K562 (cell line): ENCODE measurements around the gene CDCA3. TPM values are rescaled to one million over a fixed set of nuclear protein-coding genes. Genes with fewer than 3 reads are reported as not detected.
A peak's percentile ranks its signal among the peaks of the same experiment; 100 is the strongest.

Source experiments
- ADNP ChIP-seq: fragments of 200-800 bp; sonication (Bioruptor generic); IDR thresholded peaks from 2 replicates; pipeline ENCODE4 v1.6.1; 2016; ENCODE audit warnings: missing genetic modification characterization, missing compliant biosample characterization
- AFF1 ChIP-seq, 2 experiments: fragments of 450-650 bp; IDR thresholded peaks; 2 replicates each; pipeline ENCODE4 v1.6.1; 2018; ENCODE audit warnings: mild to moderate bottlenecking in 2 of 2, low read depth in 1 of 2; ENCODE audit not compliant: partially characterized antibody in 2 of 2
- ASH1L ChIP-seq: fragments of 450-650 bp; IDR thresholded peaks from 2 replicates; pipeline ENCODE4 v1.6.1; 2018; ENCODE audit warnings: borderline replicate concordance, mild to moderate bottlenecking, low read depth; ENCODE audit not compliant: partially characterized antibody
- BRF2 ChIP-seq: IDR thresholded peaks from 3 replicates; pipeline ENCODE4 v1.6.1; 2011; ENCODE audit warnings: borderline replicate concordance, mild to moderate bottlenecking; ENCODE audit not compliant: insufficient read length, insufficient read depth
- CHAMP1 ChIP-seq: fragments of 450-650 bp; IDR thresholded peaks from 2 replicates; pipeline ENCODE4 v1.6.1; 2016; ENCODE audit warnings: mild to moderate bottlenecking
- ELF4 ChIP-seq: fragments of 450-650 bp; formaldehyde crosslinking; IDR thresholded peaks from 2 replicates; pipeline ENCODE4 v1.4.0; 2022; ENCODE audit warnings: missing genetic modification characterization
- FIP1L1 ChIP-seq: fragments of 200-400 bp; formaldehyde crosslinking; IDR thresholded peaks from 2 replicates; pipeline ENCODE4 v1.6.1; 2018; ENCODE audit warnings: mild to moderate bottlenecking, low read depth, low read length; ENCODE audit not compliant: poor library complexity, severe bottlenecking
- IFI16 ChIP-seq: fragments of 250-450 bp; sonication (Bioruptor Pico); IDR thresholded peaks from 2 replicates; pipeline ENCODE4 v2.1.2; 2022; ENCODE audit warnings: mild to moderate bottlenecking, inconsistent platforms
- MYBL2 ChIP-seq, 2 experiments: fragments of 450-650 bp in 1 of 2; sonication (generic) in 1 of 2; formaldehyde crosslinking in 1 of 2; IDR thresholded peaks; 2 replicates each; pipeline versions ENCODE4 v1.6.1 to v1.8.1; 2017 to 2022; ENCODE audit warnings: borderline replicate concordance in 1 of 2, inconsistent platforms in 1 of 2, low read depth in 1 of 2, mild to moderate bottlenecking in 1 of 2, missing genetic modification reagents in 1 of 2, moderate library complexity in 1 of 2
- NFIC ChIP-seq: fragments of 450-650 bp; IDR thresholded peaks from 2 replicates; pipeline ENCODE4 v1.6.1; 2017; ENCODE audit warnings: mild to moderate bottlenecking, inconsistent platforms
- NR4A1 ChIP-seq, 2 experiments: fragments of 250-450 bp in 1 of 2; fragments of 450-650 bp in 1 of 2; sonication (Bioruptor Pico) in 1 of 2; IDR thresholded peaks; 2 replicates each; pipeline versions ENCODE4 v1.4.0 to v1.6.1; 2016 to 2020; ENCODE audit warnings: mild to moderate bottlenecking in 2 of 2, missing compliant biosample characterization in 1 of 2, missing genetic modification characterization in 1 of 2, moderate library complexity in 1 of 2
- NRF1 ChIP-seq, 2 experiments: fragments of 450-650 bp; IDR thresholded peaks in 1 of 2; conservative IDR thresholded peaks in 1 of 2; 2 replicates each; pipeline ENCODE4 v1.6.1; 2014; ENCODE audit warnings: mild to moderate bottlenecking in 2 of 2
- NUFIP1 ChIP-seq: fragments of 450-650 bp; IDR thresholded peaks from 2 replicates; pipeline ENCODE4 v1.6.1; 2018; ENCODE audit not compliant: partially characterized antibody
- PHB ChIP-seq: fragments of 250-450 bp; sonication (Bioruptor Pico); IDR thresholded peaks from 2 replicates; pipeline ENCODE4 v1.5.0; 2021
- RBBP5 ChIP-seq: fragments of 200-600 bp; sonication (generic); IDR thresholded peaks from 2 replicates; pipeline ENCODE4 v1.6.1; 2012; ENCODE audit warnings: borderline replicate concordance, mild to moderate bottlenecking, low read length, control low read depth, inconsistent platforms; ENCODE audit not compliant: insufficient read depth, poor library complexity, severe bottlenecking
- RNF2 ChIP-seq: sonication (generic); IDR thresholded peaks from 2 replicates; pipeline ENCODE4 v1.6.1; 2016
- SMAD2 ChIP-seq: fragments of 150-350 bp; IDR thresholded peaks from 2 replicates; pipeline ENCODE4 v1.6.1; 2014; ENCODE audit warnings: low read depth, mild to moderate bottlenecking, low read length
- SRSF9 ChIP-seq: fragments of 200-400 bp; formaldehyde crosslinking; IDR thresholded peaks from 2 replicates; pipeline ENCODE4 v1.6.1; 2017; ENCODE audit warnings: low read depth, low read length, borderline replicate concordance
- ZNF274 ChIP-seq: IDR thresholded peaks from 2 replicates; pipeline ENCODE4 v1.6.1; 2011; ENCODE audit warnings: low read depth, mild to moderate bottlenecking, low read length, moderate library complexity, borderline replicate concordance
- polyA plus RNA-seq, 8 experiments: library from polyadenylated mRNA; depleted of rRNA in 4 of 8; stranded (reverse) in 5 of 8; unstranded in 3 of 8; fragments of >200 nt; fragmentation: Nextera tagmentation in 2 of 8; fragmentation: Illumina TruSeq in 1 of 8; extraction: Ambion mirVana in 2 of 8; extraction: Trizol in 1 of 8; gene quantifications; 2 replicates each; pipeline versions ENCODE4 v1.2.1 to v1.2.3, GENCODE V29; 2011 to 2014; ENCODE audit warnings: inconsistent platforms in 1 of 8, missing spikeins in 1 of 8
- total RNA-seq, 7 experiments: library from RNA; depleted of rRNA in 6 of 7; stranded (reverse); fragments of >200 nt in 6 of 7; fragmentation: Illumina TruSeq in 2 of 7; extraction: Trizol in 2 of 7; gene quantifications; 2 replicates each; pipeline versions ENCODE4 v1.2.1 to v1.2.3, GENCODE V29; 2011 to 2021; ENCODE audit warnings: low replicate concordance in 1 of 7

Gene CDCA3
- total and polyA plus RNA-seq, 9 of the 15 experiments (the other 6 are each of a cell fraction or from before 2014, with no cell fraction given), result 24.2 to 80.8 (median 55.1) TPM

- TF ChIP-seq CHAMP1 (no peak), NUFIP1 (no peak), FIP1L1 (no peak), MYBL2 (IDR thresholded peaks at IDR 0.05; ENCODE audit: low read depth) (no peak), MYBL2 (CRISPR knock-in tag; IDR thresholded peaks at IDR 0.05; ENCODE audit: borderline replicate concordance) (no peak), ASH1L (peak; percentile 90), SRSF9 (no peak), ADNP (tag) (no peak), RNF2 (peak; percentile 78), NR4A1 (CRISPR knock-in tag; IDR thresholded peaks at IDR 0.05) (0 out of 2 replicates have a peak, but pooled peaks have one; percentile 46), NR4A1 (tag; IDR thresholded peaks at IDR 0.05) (peak; percentile 95), ZNF274 (no peak), AFF1 (IDR thresholded peaks at IDR 0.05; ENCODE audit: low read depth in 1 of 2, partially characterized antibody in 2 of 2) (peak; percentile 92 to 100), PHB (no peak), SMAD2 (no peak; the same call in 1 of the 2 replicates), NRF1 (conservative IDR thresholded peaks at IDR 0.05 in 1 of 2, IDR thresholded peaks at IDR 0.05 in 1 of 2) (peak; percentile 94 to 95), BRF2 (no peak), ELF4 (CRISPR knock-in tag) (peak; percentile 42; the same call in 1 of the 2 replicates), RBBP5 (peak; percentile 68), NFIC (peak; percentile 97), IFI16 (CRISPR knock-in tag) (no peak)
These were observed 1.0 kb upstream of the CDCA3 start, which contains the start of gene USP5 (continued) for GRCh38 chr12:6851921-6852650.
